OCI-LY1 (cell line): ENCODE data around the gene RILPL2.
"Not testable (repeated sequence)": the region's sequence is repeated elsewhere in the genome, so short reads cannot be mapped to it uniquely, and the experiment has no call there.

Experiments
- EZH2 ChIP-seq: fragments of 200-600 bp; sonication (generic), shearing (Covaris generic); IDR thresholded peaks from 2 replicates; pipeline ENCODE4 v1.8.0; 2017; ENCODE audit warnings: borderline replicate concordance, mixed run types, mild to moderate bottlenecking, antibody characterized with exemption, low read length, moderate library complexity, mixed read lengths
- TF ChIP-seq, protein P1 (sequence below): fragments of 200-600 bp; sonication (generic), shearing (Covaris generic); IDR thresholded peaks from 2 replicates; pipeline ENCODE4 v1.5.1; 2017; ENCODE audit warnings: mild to moderate bottlenecking, antibody characterized with exemption, low read length, moderate library complexity, mixed read lengths

- TF ChIP-seq, protein P1, sequence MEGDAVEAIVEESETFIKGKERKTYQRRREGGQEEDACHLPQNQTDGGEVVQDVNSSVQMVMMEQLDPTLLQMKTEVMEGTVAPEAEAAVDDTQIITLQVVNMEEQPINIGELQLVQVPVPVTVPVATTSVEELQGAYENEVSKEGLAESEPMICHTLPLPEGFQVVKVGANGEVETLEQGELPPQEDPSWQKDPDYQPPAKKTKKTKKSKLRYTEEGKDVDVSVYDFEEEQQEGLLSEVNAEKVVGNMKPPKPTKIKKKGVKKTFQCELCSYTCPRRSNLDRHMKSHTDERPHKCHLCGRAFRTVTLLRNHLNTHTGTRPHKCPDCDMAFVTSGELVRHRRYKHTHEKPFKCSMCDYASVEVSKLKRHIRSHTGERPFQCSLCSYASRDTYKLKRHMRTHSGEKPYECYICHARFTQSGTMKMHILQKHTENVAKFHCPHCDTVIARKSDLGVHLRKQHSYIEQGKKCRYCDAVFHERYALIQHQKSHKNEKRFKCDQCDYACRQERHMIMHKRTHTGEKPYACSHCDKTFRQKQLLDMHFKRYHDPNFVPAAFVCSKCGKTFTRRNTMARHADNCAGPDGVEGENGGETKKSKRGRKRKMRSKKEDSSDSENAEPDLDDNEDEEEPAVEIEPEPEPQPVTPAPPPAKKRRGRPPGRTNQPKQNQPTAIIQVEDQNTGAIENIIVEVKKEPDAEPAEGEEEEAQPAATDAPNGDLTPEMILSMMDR = not testable (repeated sequence)
- not testable (repeated sequence) for TF ChIP-seq EZH2
These were observed 64.1 kb downstream of the RILPL2 start for GRCh38 chr12:123372415-123372814.
